ENCODE data around the gene LRIG3. TPM values are rescaled to one million over a fixed set of nuclear protein-coding genes. Genes with fewer than 3 reads are reported as not detected.
A peak's percentile ranks its signal among the peaks of the same experiment; 100 is the strongest.

LRIG3 gene
- polyA plus RNA-seq, 1 of the 3 experiments (the other 2 are of a cell fraction) = 0.03 TPM

DNA sequence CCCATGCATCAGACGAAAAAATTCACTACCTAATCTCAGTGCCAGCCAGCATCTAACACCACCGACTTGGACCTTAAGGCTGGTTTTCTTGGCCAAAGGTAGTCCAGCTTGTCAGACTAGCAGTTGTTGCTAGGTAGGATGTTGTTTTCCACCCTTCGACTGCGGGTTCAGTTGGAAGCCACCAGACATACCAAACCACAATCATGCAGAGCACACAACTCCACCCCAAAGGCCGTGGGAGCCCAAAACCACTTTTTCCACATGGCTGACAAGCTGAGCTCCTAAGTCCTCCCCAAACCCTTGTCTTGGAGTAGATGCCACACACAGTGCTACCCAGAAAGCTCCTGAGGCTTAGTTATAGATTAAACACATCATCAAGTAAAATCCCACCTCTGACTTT is 46.8 kb downstream of the LRIG3 start (continued):
- TF ChIP-seq, protein P1, sequence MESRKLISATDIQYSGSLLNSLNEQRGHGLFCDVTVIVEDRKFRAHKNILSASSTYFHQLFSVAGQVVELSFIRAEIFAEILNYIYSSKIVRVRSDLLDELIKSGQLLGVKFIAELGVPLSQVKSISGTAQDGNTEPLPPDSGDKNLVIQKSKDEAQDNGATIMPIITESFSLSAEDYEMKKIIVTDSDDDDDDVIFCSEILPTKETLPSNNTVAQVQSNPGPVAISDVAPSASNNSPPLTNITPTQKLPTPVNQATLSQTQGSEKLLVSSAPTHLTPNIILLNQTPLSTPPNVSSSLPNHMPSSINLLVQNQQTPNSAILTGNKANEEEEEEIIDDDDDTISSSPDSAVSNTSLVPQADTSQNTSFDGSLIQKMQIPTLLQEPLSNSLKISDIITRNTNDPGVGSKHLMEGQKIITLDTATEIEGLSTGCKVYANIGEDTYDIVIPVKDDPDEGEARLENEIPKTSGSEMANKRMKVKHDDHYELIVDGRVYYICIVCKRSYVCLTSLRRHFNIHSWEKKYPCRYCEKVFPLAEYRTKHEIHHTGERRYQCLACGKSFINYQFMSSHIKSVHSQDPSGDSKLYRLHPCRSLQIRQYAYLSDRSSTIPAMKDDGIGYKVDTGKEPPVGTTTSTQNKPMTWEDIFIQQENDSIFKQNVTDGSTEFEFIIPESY (IDR thresholded peaks at IDR 0.05; ENCODE audit: borderline replicate concordance, low read depth) = no peak
- TF ChIP-seq, protein P2, sequence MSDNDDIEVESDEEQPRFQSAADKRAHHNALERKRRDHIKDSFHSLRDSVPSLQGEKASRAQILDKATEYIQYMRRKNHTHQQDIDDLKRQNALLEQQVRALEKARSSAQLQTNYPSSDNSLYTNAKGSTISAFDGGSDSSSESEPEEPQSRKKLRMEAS (IDR thresholded peaks at IDR 0.05; ENCODE audit: low read depth) = no peak
- TF ChIP-seq GATA2 (CRISPR knock-in tag; IDR thresholded peaks at IDR 0.05) = no peak

DNA sequence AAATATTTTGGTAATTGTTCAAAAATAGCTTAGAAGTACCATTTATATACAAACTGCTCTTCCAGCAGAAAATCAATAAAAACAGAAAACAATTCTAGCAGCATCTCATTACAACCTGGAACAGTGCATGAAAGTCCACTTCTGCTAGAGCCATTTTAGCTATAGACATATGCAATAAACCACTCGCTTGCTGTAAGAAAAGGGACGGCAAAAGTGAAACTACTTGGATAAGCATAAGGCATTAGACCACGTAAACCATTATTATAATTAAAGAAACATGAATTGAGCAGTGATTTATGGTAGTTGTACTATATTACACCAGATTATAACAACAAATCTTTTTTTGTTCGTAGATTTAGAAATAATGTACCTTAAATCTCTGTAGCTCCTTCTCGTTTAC is 48.7 kb downstream of the LRIG3 start:
- Histone ChIP-seq H3K27ac (ENCODE audit: low read depth in 2 of 2, low read length in 1 of 2) (no peak overlapping the region), H2AFZ (ENCODE audit: low read depth) (peak overlapping the region; percentile 88), H4K20me1 (ENCODE audit: insufficient read depth) (no peaks in the 10 kb centered on the region), H3K4me2 (peak overlapping the region; percentile 69), H3K9me2 (no peaks in the 10 kb centered on the region), H3K4me1 (ENCODE audit: control insufficient read depth in 1 of 2, insufficient read depth in 2 of 2, low read depth in 1 of 2, low read length in 1 of 2) (no peaks in the 10 kb centered on the region; a peak in 1 of 4 replicates), H3K79me2 (ENCODE audit: insufficient read depth) (no peaks in the 10 kb centered on the region), H3K4me3 (ENCODE audit: low read depth in 2 of 2, low read length in 1 of 2) (peak overlapping the region; percentile 44 to 52; a peak in 2 of 4 replicates), H3K9ac (peak overlapping the region; percentile 23; the same call in 1 of the 2 replicates), H3K9me3 (no peaks in the 10 kb centered on the region), H3K36me3 (replicated peaks in 1 of 2; ENCODE audit: control insufficient read depth in 1 of 2, insufficient read depth in 2 of 2, low read length in 1 of 2) (no peaks in the 10 kb centered on the region), H3F3A (replicated peaks; ENCODE audit: insufficient read depth) (no peaks in the 10 kb centered on the region), H3K27me3 (ENCODE audit: insufficient read depth) (no peaks in the 10 kb centered on the region; the same call in 1 of the 2 replicates)
- ChIA-PET POLR2A (no interaction called here), CTCF (no interaction called here)
- TF ChIP-seq FOXJ3 (CRISPR knock-in tag; IDR thresholded peaks at IDR 0.05) = no peak
- TF ChIP-seq, protein P3, sequence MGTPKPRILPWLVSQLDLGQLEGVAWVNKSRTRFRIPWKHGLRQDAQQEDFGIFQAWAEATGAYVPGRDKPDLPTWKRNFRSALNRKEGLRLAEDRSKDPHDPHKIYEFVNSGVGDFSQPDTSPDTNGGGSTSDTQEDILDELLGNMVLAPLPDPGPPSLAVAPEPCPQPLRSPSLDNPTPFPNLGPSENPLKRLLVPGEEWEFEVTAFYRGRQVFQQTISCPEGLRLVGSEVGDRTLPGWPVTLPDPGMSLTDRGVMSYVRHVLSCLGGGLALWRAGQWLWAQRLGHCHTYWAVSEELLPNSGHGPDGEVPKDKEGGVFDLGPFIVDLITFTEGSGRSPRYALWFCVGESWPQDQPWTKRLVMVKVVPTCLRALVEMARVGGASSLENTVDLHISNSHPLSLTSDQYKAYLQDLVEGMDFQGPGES (IDR thresholded peaks at IDR 0.05; ENCODE audit: low read depth, low read length) = no peak
- TF ChIP-seq, protein P4, sequence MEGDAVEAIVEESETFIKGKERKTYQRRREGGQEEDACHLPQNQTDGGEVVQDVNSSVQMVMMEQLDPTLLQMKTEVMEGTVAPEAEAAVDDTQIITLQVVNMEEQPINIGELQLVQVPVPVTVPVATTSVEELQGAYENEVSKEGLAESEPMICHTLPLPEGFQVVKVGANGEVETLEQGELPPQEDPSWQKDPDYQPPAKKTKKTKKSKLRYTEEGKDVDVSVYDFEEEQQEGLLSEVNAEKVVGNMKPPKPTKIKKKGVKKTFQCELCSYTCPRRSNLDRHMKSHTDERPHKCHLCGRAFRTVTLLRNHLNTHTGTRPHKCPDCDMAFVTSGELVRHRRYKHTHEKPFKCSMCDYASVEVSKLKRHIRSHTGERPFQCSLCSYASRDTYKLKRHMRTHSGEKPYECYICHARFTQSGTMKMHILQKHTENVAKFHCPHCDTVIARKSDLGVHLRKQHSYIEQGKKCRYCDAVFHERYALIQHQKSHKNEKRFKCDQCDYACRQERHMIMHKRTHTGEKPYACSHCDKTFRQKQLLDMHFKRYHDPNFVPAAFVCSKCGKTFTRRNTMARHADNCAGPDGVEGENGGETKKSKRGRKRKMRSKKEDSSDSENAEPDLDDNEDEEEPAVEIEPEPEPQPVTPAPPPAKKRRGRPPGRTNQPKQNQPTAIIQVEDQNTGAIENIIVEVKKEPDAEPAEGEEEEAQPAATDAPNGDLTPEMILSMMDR (IDR thresholded peaks at IDR 0.05) = no peak
- no peak for TF ChIP-seq FOXM1 (IDR thresholded peaks at IDR 0.05; ENCODE audit: low read depth)
- TF ChIP-seq, protein P2 (IDR thresholded peaks at IDR 0.05; ENCODE audit: low read depth) = no peak
- TF ChIP-seq SIN3A (IDR thresholded peaks at IDR 0.05; ENCODE audit: borderline replicate concordance, low read depth, low read length) = no peak
- no peak for TF ChIP-seq YY1 (IDR thresholded peaks at IDR 0.05; ENCODE audit: low read depth)
- no peak for TF ChIP-seq NFIC (IDR thresholded peaks at IDR 0.05; ENCODE audit: borderline replicate concordance)
- TF ChIP-seq, protein P5, sequence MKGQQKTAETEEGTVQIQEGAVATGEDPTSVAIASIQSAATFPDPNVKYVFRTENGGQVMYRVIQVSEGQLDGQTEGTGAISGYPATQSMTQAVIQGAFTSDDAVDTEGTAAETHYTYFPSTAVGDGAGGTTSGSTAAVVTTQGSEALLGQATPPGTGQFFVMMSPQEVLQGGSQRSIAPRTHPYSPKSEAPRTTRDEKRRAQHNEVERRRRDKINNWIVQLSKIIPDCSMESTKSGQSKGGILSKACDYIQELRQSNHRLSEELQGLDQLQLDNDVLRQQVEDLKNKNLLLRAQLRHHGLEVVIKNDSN (IDR thresholded peaks at IDR 0.05; ENCODE audit: borderline replicate concordance, low read depth) = no peak
- TF ChIP-seq, protein P6, sequence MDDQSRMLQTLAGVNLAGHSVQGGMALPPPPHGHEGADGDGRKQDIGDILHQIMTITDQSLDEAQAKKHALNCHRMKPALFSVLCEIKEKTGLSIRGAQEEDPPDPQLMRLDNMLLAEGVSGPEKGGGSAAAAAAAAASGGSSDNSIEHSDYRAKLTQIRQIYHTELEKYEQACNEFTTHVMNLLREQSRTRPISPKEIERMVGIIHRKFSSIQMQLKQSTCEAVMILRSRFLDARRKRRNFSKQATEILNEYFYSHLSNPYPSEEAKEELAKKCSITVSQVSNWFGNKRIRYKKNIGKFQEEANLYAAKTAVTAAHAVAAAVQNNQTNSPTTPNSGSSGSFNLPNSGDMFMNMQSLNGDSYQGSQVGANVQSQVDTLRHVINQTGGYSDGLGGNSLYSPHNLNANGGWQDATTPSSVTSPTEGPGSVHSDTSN (IDR thresholded peaks at IDR 0.05) = no peak
- TF ChIP-seq GATA2 (CRISPR knock-in tag; IDR thresholded peaks at IDR 0.05) = no peak
- TF ChIP-seq MEF2A (IDR thresholded peaks at IDR 0.05; ENCODE audit: borderline replicate concordance, low read depth) = no peak
- TF ChIP-seq, protein P7, sequence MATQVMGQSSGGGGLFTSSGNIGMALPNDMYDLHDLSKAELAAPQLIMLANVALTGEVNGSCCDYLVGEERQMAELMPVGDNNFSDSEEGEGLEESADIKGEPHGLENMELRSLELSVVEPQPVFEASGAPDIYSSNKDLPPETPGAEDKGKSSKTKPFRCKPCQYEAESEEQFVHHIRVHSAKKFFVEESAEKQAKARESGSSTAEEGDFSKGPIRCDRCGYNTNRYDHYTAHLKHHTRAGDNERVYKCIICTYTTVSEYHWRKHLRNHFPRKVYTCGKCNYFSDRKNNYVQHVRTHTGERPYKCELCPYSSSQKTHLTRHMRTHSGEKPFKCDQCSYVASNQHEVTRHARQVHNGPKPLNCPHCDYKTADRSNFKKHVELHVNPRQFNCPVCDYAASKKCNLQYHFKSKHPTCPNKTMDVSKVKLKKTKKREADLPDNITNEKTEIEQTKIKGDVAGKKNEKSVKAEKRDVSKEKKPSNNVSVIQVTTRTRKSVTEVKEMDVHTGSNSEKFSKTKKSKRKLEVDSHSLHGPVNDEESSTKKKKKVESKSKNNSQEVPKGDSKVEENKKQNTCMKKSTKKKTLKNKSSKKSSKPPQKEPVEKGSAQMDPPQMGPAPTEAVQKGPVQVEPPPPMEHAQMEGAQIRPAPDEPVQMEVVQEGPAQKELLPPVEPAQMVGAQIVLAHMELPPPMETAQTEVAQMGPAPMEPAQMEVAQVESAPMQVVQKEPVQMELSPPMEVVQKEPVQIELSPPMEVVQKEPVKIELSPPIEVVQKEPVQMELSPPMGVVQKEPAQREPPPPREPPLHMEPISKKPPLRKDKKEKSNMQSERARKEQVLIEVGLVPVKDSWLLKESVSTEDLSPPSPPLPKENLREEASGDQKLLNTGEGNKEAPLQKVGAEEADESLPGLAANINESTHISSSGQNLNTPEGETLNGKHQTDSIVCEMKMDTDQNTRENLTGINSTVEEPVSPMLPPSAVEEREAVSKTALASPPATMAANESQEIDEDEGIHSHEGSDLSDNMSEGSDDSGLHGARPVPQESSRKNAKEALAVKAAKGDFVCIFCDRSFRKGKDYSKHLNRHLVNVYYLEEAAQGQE (IDR thresholded peaks at IDR 0.05; ENCODE audit: low read depth, low read length) = no peak
- no peak for TF ChIP-seq TCF12 (IDR thresholded peaks at IDR 0.05)
- TF ChIP-seq RAD21 (IDR thresholded peaks at IDR 0.05; ENCODE audit: low read length) = no peak
- TF ChIP-seq FOSL2 (IDR thresholded peaks at IDR 0.05; ENCODE audit: borderline replicate concordance, low read depth) = no peak
- TF ChIP-seq EP300 (IDR thresholded peaks at IDR 0.05; ENCODE audit: borderline replicate concordance in 1 of 2, low read depth in 1 of 2, low read length in 1 of 2) = no peak
- TF ChIP-seq RFX5 (IDR thresholded peaks at IDR 0.05; ENCODE audit: low read length) = no peak
- 13% methylated on average over 5 of the region's 5 CpGs for WGBS (ENCODE audit: low lambda C conversion rate)
- no peak for DNase-seq

Data from SK-N-SH (cell line).